GM12892 (cell line): Measurements from ENCODE around the gene B3GALT5.

Experiments
- DNase-seq: peaks from one replicate; pipeline ENCODE4 v3.0.0; 2011; ENCODE audit not compliant: insufficient read length
- FAIRE-seq: peaks from 2 replicates; lab custom pipeline; 2011; peaks lifted over from hg19 to GRCh38; lab: Jason Lieb, UNC
- POLR2A ChIP-seq: IDR thresholded peaks from 2 replicates; pipeline ENCODE4 v1.6.1; 2011; ENCODE audit warnings: low read depth, low read length, control low read depth
- POLR2AphosphoS5 ChIP-seq: IDR thresholded peaks from 2 replicates; pipeline ENCODE4 v1.6.1; 2011; ENCODE audit warnings: low read depth, low read length, control low read depth
- TAF1 ChIP-seq: IDR thresholded peaks from 2 replicates; pipeline ENCODE4 v1.6.1; 2011; ENCODE audit warnings: low read depth, mild to moderate bottlenecking, control low read depth, low read length, borderline replicate concordance

The B3GALT5 gene

GRCh38 chr21:39651206-39651605 lies 38.5 kb downstream of the B3GALT5 start:
- no peak for DNase-seq
- no peak for FAIRE-seq
- TF ChIP-seq POLR2A (no peak), TAF1 (no peak)

- DNase-seq: no peak
- no peak for FAIRE-seq
- TF ChIP-seq POLR2A (no peak), POLR2AphosphoS5 (no peak), TAF1 (no peak)
Observed at GRCh38 chr21:39654951-39655350, 42.2 kb downstream of the B3GALT5 start.

GRCh38 chr21:39655589-39655988 lies 42.8 kb downstream of the B3GALT5 start:
- FAIRE-seq (no peak), DNase-seq (no peak)
- TF ChIP-seq POLR2A (no peak), TAF1 (no peak), POLR2AphosphoS5 (no peak)

- FAIRE-seq (no peak), DNase-seq (no peak)
- TF ChIP-seq POLR2A (no peak), POLR2AphosphoS5 (no peak), TAF1 (no peak)
Observed at GRCh38 chr21:39656209-39656608, 43.5 kb downstream of the B3GALT5 start.

GRCh38 chr21:39657091-39657689 lies 44.5 kb downstream of the B3GALT5 start:
- TF ChIP-seq POLR2A (no peak), POLR2AphosphoS5 (no peak), TAF1 (no peak)
- FAIRE-seq (no peak), DNase-seq (no peak)

GRCh38 chr21:39658066-39658465 lies 45.3 kb downstream of the B3GALT5 start:
- TF ChIP-seq POLR2A (no peak), POLR2AphosphoS5 (no peak), TAF1 (no peak)
- FAIRE-seq (no peak), DNase-seq (no peak)

- no peak for TF ChIP-seq TAF1
- TF ChIP-seq POLR2AphosphoS5: no peak
- no peak for TF ChIP-seq POLR2A
- FAIRE-seq (no peak), DNase-seq (no peak)
Observed at GRCh38 chr21:39659070-39659815, 46.5 kb downstream of the B3GALT5 start.

- FAIRE-seq (no peak), DNase-seq (no peak)
- TF ChIP-seq POLR2A: no peak
- no peak for TF ChIP-seq POLR2AphosphoS5
- no peak for TF ChIP-seq TAF1
Observed at GRCh38 chr21:39660191-39660980, 47.6 kb downstream of the B3GALT5 start.

GRCh38 chr21:39661121-39661520 lies 48.4 kb downstream of the B3GALT5 start:
- no peak for TF ChIP-seq TAF1
- no peak for TF ChIP-seq POLR2AphosphoS5
- no peak for TF ChIP-seq POLR2A
- FAIRE-seq: no peak
- DNase-seq: no peak

GRCh38 chr21:39661740-39662139 lies 49.0 kb downstream of the B3GALT5 start:
- no peak for FAIRE-seq

GRCh38 chr21:39662411-39662953 lies 49.7 kb downstream of the B3GALT5 start:
- FAIRE-seq (no peak), DNase-seq (no peak)
- no peak for TF ChIP-seq TAF1
- no peak for TF ChIP-seq POLR2AphosphoS5
- no peak for TF ChIP-seq POLR2A

More at GRCh38 chr21:39661740-39662139, 49.0 kb downstream of the B3GALT5 start:
- no peak for TF ChIP-seq POLR2AphosphoS5
- DNase-seq: no peak
